ENCODE data around the gene ELOVL2. TPM values are rescaled to one million over a fixed set of nuclear protein-coding genes. Genes with fewer than 3 reads are reported as not detected.
"Not testable (repeated sequence)": the region's sequence is repeated elsewhere in the genome, so short reads cannot be mapped to it uniquely, and the experiment has no call there.

The ELOVL2 gene
- total RNA-seq, 1 experiment from 2014 or later: 12.7 TPM

DNA sequence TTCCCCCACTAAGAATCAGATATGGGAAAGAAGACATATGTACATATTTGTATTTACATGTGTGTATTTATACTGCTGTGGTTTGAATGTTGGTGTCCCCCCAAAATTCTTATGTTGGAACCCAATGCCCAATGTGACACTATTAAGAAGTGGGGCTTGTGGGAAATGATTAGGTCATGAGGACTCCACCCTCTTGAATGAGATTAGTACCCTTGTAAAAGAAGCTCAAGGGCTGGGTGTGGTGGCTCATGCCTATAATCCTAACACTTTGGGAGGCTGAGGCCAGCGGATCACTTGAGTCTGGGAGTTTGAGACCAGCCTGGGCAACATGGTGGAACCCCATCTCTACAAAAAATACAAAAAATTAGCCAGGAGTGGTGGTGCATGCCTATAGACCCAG is 45.6 kb upstream of the ELOVL2 start:
- POLR2A ChIA-PET (ENCODE audit: low non-redundant PET): no interaction called here
- Histone ChIP-seq H3K27me3 (replicated peaks; ENCODE audit: insufficient read depth, low read depth, low read length, poor library complexity) (no peaks in the 10 kb centered on the region), H3K27ac (ENCODE audit: low read depth, low read length, poor library complexity, severe bottlenecking) (no peak overlapping the region), H3K4me1 (ENCODE audit: insufficient read depth, low read length, poor library complexity, severe bottlenecking) (peaks cover 5% of the 10 kb centered on the region), H3K4me3 (ENCODE audit: low read depth, low read length, poor library complexity, severe bottlenecking) (no peak overlapping the region), H3K36me3 (ENCODE audit: insufficient read depth, low read length, poor library complexity, severe bottlenecking) (no peaks in the 10 kb centered on the region), H3K9me3 (ENCODE audit: low read depth, low read length, poor library complexity, severe bottlenecking) (no peaks in the 10 kb centered on the region)
- no peak for DNase-seq (ENCODE audit: low spot score)
- no peak for TF ChIP-seq CTCF (conservative IDR thresholded peaks at IDR 0.05; ENCODE audit: low read depth, low read length)
- no peak for TF ChIP-seq EZH2 (IDR thresholded peaks at IDR 0.05; ENCODE audit: borderline replicate concordance, low read depth, low read length, poor library complexity, severe bottlenecking)
- CTCF ChIA-PET: no interaction called here
- intact Hi-C loops (cut with micrococcal nuclease; ENCODE audit: unreplicated experiment): no loop called here
- no TSS peak for BruUV-seq (replicated peaks)

DNA sequence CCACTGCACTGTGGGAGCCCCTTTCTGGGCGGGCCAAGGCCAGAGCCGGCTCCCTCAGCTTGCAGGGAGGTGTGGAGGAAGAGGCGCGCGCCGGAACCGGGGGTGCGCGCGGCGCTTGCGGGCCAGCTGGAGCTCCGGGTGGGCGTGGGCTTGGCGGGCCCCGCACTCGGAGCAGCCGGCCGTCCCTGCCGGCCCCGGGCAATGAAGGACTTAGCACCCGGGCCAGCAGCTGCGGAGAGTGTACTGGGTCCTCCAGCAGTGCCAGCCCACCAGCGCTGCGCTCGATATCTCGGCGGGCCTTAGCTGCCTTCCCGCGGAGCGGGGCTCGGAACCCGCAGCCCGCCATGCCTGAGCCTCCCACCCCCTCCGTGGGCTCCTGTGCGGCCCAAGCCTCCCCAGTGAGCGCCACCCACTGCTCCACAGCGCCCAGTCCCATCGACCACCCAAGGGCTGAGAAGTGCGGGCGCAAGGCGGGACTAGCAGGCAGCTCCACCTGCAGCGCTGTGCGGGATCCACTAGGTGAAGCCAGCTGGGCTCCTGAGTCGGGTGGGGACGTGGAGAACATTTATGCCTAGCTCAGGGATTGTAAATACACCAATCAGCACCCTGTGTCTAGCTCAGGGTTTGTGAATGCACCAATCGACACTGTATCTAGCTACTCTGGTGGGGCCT is 43.2 kb upstream of the ELOVL2 start:
- H3K27me3 ChIP-seq (replicated peaks; ENCODE audit: insufficient read depth, low read depth, low read length, poor library complexity); H3K27ac ChIP-seq (ENCODE audit: low read depth, low read length, poor library complexity, severe bottlenecking); CTCF ChIA-PET; intact Hi-C loops (cut with micrococcal nuclease; ENCODE audit: unreplicated experiment); H3K36me3 ChIP-seq (ENCODE audit: insufficient read depth, low read length, poor library complexity, severe bottlenecking); DNase-seq (ENCODE audit: low spot score); POLR2A ChIA-PET (ENCODE audit: low non-redundant PET); H3K4me1 ChIP-seq (ENCODE audit: insufficient read depth, low read length, poor library complexity, severe bottlenecking); H3K9me3 ChIP-seq (ENCODE audit: low read depth, low read length, poor library complexity, severe bottlenecking); BruUV-seq (replicated peaks); H3K4me3 ChIP-seq (ENCODE audit: low read depth, low read length, poor library complexity, severe bottlenecking): not testable (repeated sequence)

GRCh38 chr6:11085758-11086435 is 41.8 kb upstream of the ELOVL2 start:
- no TSS peak for BruUV-seq (replicated peaks)
- H3K27ac ChIP-seq (ENCODE audit: low read depth, low read length, poor library complexity, severe bottlenecking): no peak overlapping the region
- H3K4me3 ChIP-seq (ENCODE audit: low read depth, low read length, poor library complexity, severe bottlenecking): no peak overlapping the region
- H3K9me3 ChIP-seq (ENCODE audit: low read depth, low read length, poor library complexity, severe bottlenecking): no peaks in the 10 kb centered on the region
- no peaks in the 10 kb centered on the region for H3K27me3 ChIP-seq (replicated peaks; ENCODE audit: insufficient read depth, low read depth, low read length, poor library complexity)
- intact Hi-C loops (cut with micrococcal nuclease; ENCODE audit: unreplicated experiment): no loop called here
- no peak for DNase-seq (ENCODE audit: low spot score)
- TF ChIP-seq CTCF (conservative IDR thresholded peaks at IDR 0.05; ENCODE audit: low read depth, low read length) (no peak), EZH2 (IDR thresholded peaks at IDR 0.05; ENCODE audit: borderline replicate concordance, low read depth, low read length, poor library complexity, severe bottlenecking) (no peak)
- H3K36me3 ChIP-seq (ENCODE audit: insufficient read depth, low read length, poor library complexity, severe bottlenecking): no peaks in the 10 kb centered on the region
- ChIA-PET POLR2A (ENCODE audit: low non-redundant PET) (no interaction called here), CTCF (no interaction called here)
- no peaks in the 10 kb centered on the region for H3K4me1 ChIP-seq (ENCODE audit: insufficient read depth, low read length, poor library complexity, severe bottlenecking)

- Histone ChIP-seq H3K9me3 (ENCODE audit: low read depth, low read length, poor library complexity, severe bottlenecking) (no peaks in the 10 kb centered on the region), H3K27ac (ENCODE audit: low read depth, low read length, poor library complexity, severe bottlenecking) (no peak overlapping the region), H3K36me3 (ENCODE audit: insufficient read depth, low read length, poor library complexity, severe bottlenecking) (no peaks in the 10 kb centered on the region), H3K4me3 (ENCODE audit: low read depth, low read length, poor library complexity, severe bottlenecking) (no peak overlapping the region), H3K27me3 (replicated peaks; ENCODE audit: insufficient read depth, low read depth, low read length, poor library complexity) (no peaks in the 10 kb centered on the region), H3K4me1 (ENCODE audit: insufficient read depth, low read length, poor library complexity, severe bottlenecking) (no peaks in the 10 kb centered on the region)
- intact Hi-C loops (cut with micrococcal nuclease; ENCODE audit: unreplicated experiment): no loop called here
- DNase-seq (ENCODE audit: low spot score): no peak
- BruUV-seq (replicated peaks): no TSS peak
- ChIA-PET CTCF (interaction anchor here (0.8 kb wide), 1 partner anchor 15 kb away, joined by 4 read pairs; no protein-coding TSS in a partner anchor), POLR2A (ENCODE audit: low non-redundant PET) (no interaction called here)
- TF ChIP-seq EZH2 (IDR thresholded peaks at IDR 0.05; ENCODE audit: borderline replicate concordance, low read depth, low read length, poor library complexity, severe bottlenecking): no peak
- TF ChIP-seq CTCF (conservative IDR thresholded peaks at IDR 0.05; ENCODE audit: low read depth, low read length): no peak
These were observed 39.9 kb upstream of the ELOVL2 start for GRCh38 chr6:11083956-11084355.
